Left kidney (tissue), 2 donors: ENCODE results near the gene ORM1. TPM values are rescaled to one million over a fixed set of nuclear protein-coding genes. Genes with fewer than 3 reads are reported as not detected.

Source experiments
- DNase-seq: peaks from one replicate; pipeline ENCODE4 v3.0.0-alpha.2; 2013
- polyA plus RNA-seq: library from polyadenylated mRNA; unstranded; fragments of 120-200 nt; gene quantifications from one replicate; pipeline ENCODE4 v1.2.1, GENCODE V29; 2013; ENCODE audit not compliant: insufficient read length

The ORM1 gene
- polyA plus RNA-seq, 1 donor: 0.22 TPM

GRCh38 chr9:114342755-114343440 is 20.0 kb downstream of the ORM1 start:
- no peak for DNase-seq

- no peak for DNase-seq
These were observed 20.7 kb downstream of the ORM1 start for GRCh38 chr9:114343471-114344187.

- DNase-seq: no peak
These were observed 21.3 kb downstream of the ORM1 start for GRCh38 chr9:114344188-114344566.

- no peak for DNase-seq
These were observed 21.8 kb downstream of the ORM1 start for GRCh38 chr9:114344692-114345091.

- no peak for DNase-seq
These were observed 22.7 kb downstream of the ORM1 start for GRCh38 chr9:114345493-114346065.

- DNase-seq: no peak
These were observed 23.2 kb downstream of the ORM1 start for GRCh38 chr9:114346146-114346545.

GRCh38 chr9:114347675-114348074 is 24.8 kb downstream of the ORM1 start:
- no peak for DNase-seq

GRCh38 chr9:114348261-114348905 is 25.5 kb downstream of the ORM1 start:
- DNase-seq: no peak

GRCh38 chr9:114348906-114349482 is 26.1 kb downstream of the ORM1 start:
- DNase-seq: peak; percentile 73

GRCh38 chr9:114349713-114350480 is 27.0 kb downstream of the ORM1 start:
- no peak for DNase-seq

GRCh38 chr9:114350636-114351401 is 27.9 kb downstream of the ORM1 start:
- no peak for DNase-seq

GRCh38 chr9:114351932-114352331 is 29.0 kb downstream of the ORM1 start:
- DNase-seq: no peak

- no peak for DNase-seq
These were observed 32.9 kb downstream of the ORM1 start for GRCh38 chr9:114355821-114356220.

GRCh38 chr9:114356792-114357191 is 33.9 kb downstream of the ORM1 start:
- DNase-seq: no peak

- DNase-seq: no peak
These were observed 34.5 kb downstream of the ORM1 start for GRCh38 chr9:114357360-114357759.

- DNase-seq: no peak
These were observed 35.0 kb downstream of the ORM1 start for GRCh38 chr9:114357911-114358328.

GRCh38 chr9:114359801-114360200 is 36.9 kb downstream of the ORM1 start:
- no peak for DNase-seq

- no peak for DNase-seq
These were observed 38.6 kb downstream of the ORM1 start for GRCh38 chr9:114361542-114361941.

GRCh38 chr9:114362394-114362793 is 39.5 kb downstream of the ORM1 start:
- no peak for DNase-seq

- no peak for DNase-seq
These were observed 40.5 kb downstream of the ORM1 start for GRCh38 chr9:114363424-114363823.
